ENCODE data around the gene QKI.

QKI gene

DNA sequence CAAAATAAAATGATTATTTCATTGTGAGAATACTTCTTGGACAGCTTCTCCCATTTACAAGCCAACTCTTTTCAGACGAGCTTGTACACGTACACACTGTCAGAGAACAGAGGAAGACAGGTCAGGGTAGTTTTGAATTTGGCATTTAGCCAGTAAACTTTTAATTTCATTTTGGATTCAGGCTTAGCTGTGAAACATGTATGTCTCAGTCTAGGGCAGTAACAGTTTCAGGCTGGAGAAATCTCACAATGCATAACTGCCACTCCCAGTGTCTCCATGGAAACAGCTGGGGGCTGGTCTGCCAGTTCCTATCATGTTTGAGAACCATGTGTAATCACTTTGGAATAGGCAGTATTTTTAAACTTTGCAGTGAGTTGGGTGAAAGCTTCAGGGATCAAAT, 22.0 kb upstream of the QKI start:
- DNase-seq = peak; percentile 22 to 43

DNA sequence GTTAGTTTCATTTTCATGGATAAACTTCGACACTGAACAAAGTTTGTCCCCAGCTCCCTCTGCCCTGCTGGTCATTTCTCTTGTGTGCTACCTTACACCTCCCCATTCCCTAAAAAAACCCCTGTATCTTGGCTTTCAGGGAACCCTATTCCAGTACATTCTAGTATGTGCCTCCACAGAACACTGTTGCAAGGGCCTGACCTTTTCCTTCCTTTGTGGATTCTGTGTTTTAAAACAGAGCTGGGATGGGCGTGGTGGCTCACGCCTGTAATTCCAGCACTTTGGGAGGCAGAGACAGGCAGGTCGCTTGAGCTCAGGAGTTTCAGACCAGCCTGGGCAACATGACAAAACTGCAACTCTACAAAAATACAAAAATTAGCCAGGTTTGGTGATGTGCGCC, 20.6 kb upstream of the QKI start:
- no peak for DNase-seq

GRCh38 chr6:163394659-163395058, 19.9 kb upstream of the QKI start:
- no peak for DNase-seq

GRCh38 chr6:163395122-163395830, 19.2 kb upstream of the QKI start:
- DNase-seq = peak; percentile 40 to 55

GRCh38 chr6:163395831-163396185, 18.7 kb upstream of the QKI start:
- no peak for DNase-seq

- no peak for DNase-seq
These were observed 17.2 kb upstream of the QKI start for GRCh38 chr6:163397326-163397725.

DNA sequence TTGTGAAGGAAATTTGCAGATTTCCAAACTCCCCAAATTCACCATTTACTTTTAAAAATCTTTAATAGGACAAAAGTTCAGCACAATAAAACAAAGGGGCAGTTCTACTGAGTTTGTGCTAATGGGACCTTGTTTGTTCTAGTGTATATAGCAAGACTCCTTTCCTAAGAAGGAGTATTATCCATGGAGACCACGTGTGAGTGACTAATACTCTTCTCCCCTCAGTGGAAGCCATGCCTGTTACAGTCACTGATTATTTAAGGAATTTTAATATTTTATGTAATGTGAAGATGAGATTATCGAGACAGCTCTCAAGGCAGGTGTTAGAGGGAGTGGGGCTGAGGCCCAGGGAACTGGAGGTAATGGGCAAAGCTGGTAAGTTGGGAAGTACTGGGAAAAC, 16.4 kb upstream of the QKI start:
- no peak for DNase-seq

DNA sequence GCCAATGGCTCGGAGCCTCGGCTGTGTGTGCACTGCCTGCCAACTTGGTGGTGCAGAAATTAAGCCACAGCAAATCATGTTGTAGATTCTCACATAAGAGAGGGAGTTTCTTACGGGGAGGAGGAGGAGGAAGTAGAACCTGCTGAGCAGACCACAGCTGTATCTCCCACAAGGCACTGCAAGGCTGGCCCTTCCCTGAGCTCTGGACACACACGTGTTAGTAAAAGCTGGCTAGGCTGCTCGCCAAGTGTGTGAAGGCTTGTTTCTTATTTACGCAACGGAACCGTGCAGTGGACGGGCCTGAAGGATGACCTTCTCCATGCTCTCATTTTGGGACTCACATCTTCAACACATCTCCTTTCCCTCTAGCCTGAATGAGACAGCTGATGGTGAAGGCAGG, 15.7 kb upstream of the QKI start:
- DNase-seq = peak; percentile 66 to 76

DNA sequence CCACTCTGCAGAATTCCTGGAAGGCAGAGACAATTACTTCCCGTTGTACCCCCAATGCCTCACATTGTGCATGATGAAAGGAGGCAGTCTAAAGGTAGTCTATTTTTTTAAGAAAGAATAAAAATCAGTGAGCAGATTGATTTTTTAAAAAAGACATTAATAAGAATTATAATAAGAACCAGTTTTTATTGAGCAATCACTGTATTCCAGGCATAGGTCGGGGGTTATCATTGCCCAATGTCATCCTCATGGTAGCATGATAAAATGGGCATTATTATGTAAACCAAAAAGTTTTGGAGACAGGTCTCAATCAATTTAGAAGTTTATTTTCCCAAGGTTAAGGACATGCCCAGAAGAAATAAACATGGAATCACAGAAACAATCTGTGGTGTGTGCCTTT, 14.0 kb upstream of the QKI start:
- no peak for DNase-seq

DNA sequence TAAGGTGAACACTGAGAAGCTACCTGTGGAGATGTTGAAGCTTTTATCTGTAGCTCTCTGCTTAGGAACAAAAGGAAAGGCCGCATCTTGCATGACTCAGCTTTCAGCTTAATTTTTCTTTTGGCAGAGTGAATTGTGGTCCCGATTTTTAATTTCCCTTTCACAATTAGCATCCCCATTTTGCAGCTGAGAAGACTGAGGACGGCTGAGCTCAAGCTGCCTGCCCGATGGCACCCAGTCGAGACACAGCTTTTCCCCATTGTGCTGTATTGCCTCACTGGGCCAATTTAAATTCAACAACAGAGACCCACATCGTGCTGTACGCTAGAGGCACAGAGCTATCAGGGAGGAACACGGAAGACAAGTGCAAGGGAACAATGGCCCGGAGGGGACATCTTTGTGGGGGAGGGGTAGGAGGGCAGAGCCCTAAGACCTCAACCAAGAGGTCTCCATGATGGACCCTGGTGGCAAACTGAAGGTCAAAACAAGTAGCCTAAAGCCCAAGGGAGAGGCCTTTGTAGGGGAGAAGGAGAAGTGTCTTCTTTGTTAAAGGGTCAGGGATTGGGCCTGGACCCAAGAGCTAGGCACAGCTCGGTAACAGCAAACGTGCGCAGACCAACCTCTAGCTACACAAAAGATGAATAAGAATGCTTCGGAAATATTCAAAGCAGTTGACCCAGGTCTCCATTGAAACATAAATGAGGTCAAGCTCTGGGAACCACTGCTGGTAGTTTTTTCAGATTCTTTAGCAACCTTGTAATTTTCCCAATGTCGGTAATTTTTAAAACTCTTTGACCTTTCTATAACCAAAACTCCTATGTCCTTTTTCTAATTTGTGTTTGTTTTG, 13.3 kb upstream of the QKI start:
- DNase-seq = no peak

DNA sequence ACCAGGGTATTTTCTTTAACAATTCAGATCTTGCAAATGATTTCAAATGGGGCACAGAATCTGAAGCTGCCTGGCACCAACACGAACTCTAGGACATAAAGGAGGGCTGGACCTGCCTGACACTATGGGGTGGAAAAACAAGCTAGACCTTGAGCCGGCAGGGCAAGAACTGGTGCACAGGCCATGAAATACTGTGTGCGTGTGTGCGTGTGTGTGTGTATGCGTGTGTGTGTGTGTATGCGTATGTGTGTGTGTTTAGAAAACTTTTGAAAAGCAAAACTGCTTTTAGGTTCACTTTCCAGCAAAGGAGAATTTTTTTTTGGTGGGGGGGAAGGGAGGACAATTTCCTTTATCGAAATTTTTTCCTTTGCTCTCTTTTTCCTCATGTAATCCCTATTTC, 11.9 kb upstream of the QKI start:
- DNase-seq = no peak

DNA sequence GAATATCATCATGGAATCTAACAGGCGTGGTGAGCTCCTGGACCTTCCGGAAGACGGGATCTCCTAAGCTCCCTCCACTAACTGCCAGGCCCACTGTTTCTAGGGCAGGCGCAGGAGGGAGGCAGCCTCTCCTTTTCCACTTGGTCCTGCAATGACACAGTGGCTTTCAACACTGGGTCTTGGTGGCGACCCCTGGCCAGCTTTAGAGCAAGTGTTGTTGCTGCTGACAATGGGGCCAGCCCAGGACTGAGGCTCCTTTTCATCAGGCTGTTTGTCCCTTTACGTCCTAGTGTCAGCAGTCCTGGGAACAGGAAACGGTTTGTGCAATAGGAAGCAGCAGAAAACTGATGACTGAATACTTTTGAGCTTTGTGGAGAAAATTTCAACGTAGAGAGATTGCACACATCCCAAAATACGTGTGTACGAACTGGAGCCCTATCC, 9.7 kb upstream of the QKI start:
- DNase-seq = peak; percentile 91 to 95

DNA sequence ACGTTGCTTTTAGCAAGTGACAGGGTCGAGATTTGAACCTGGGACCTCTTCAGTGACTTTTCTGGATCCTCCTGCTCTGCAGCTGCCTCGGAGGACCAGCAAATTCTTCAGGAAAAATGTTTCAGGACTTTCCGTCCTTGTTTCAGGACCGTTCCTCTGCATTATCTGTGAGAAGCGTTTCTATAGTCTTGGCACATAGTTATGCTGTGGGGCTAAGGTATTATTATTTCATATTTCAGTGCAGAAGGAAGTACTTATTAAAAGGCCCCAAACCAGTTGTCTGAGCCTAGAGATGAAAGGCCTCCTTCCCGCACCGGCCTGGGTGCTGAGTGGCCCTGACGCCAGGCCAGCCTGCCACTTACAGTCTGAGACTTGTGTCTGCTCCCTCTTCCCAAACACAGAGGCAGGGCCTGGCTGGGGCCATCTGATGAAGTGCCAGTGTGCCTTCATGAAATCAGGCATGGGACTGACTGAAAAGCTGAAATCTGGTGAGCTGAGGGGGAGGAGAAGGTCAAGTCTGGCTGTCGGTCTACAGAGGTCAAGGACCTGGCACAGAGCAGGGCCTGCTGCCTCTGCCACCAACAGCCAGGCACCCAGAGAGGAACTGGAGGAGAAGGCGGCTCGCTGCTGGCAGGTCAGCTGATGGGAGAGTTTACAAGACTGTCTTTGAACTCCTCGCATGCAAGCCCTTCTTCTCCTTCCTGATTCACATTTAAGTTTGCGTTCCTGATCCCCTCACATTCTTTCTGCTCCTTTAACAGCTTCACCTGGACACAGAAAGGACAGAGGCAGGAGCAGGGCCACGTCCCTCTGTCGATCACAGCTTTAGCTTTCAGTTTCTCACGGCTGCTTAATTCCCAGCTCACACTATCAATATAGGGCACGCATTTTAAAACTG, 8.9 kb upstream of the QKI start:
- DNase-seq = peak; percentile 86 to 95

DNA sequence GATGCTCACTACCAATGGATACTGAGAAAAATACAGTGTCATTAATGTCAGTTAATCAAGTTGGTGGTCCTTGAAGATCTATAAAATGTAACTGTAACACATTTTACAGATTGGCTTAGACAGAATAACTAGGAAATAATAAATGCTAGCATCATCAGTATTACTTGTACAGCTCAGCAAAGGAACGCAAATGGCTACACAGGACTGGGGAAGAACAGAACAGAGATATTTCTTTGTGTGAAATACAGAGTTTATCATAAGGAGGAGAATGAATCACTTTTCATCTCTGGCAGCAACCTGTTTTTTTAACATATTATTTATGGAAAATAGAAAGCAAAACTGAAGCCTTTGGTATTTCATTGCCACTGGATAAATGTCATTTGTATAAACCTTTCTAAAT, 8.2 kb upstream of the QKI start:
- peak in 1 of 2 donors; percentile 22 for DNase-seq

DNA sequence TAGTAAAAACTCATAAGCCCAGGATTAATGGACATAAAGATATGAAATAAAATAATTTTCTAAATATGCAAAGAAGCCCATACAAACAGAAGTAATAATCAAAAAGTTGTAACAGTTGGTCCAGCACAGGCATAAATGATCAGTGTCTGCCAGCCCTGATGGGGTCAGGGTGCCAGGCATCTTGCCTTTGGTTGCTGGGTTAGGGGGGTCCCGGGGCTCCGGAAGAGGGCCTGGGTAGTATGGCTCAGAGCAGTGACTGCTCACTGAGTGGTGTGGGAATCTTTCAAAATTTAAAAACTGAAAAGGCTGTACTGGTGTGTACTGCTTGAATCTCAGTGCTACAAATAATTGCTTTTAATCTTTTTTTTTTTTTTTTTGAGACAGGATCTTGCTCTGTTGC, 7.7 kb upstream of the QKI start:
- DNase-seq = no peak

DNA sequence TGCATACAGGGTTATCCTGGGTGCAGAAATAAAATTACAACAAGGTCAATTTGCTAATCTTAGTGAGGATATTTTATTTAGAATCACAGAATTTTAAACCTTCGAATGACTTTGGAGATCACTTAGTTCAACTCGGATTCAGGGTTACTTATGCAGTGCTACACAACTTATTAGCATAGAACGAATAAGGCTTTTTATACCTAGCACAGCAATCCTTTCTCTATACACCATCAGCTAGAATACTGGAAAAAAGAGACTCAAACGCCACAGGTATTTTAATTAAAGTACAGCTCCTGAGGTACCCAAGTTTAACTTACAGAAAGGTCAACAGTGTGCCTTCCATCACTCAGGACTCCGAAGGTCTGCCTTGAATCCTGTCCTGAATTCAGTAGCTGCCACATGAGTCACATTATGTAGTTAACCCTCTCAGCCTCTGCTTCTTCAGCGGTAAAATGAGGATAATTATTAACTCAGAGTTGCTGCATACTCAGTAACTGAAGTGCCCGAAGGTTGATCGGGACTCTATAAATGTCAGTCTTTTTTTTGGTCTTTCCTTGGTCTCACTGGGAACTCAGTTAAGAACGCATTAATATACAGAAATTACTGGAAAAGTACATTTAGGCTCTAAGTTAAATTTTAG, 6.0 kb upstream of the QKI start:
- no peak for DNase-seq

- DNase-seq = no peak
These were observed 4.8 kb upstream of the QKI start for GRCh38 chr6:163409712-163410111.

DNA sequence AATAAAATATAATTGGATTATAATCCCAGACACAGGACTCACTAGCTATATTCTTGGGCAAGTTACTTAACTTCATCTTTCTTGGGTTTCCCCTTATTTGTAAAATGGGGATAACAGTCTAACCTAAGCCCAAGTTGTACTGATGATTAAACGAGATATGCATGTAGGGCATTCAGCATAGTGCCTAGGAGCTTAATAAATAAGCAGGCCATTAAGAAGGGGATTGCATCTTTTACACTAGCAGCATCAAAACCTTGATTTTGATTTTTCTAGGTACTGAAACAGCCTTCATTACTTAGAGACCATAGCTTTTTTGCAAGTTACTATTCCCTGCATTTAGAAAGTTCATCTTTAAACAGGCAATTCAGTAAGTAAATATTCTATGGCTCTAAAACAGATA, 2.2 kb upstream of the QKI start:
- DNase-seq = peak in 1 of 2 donors; percentile 50

DNA sequence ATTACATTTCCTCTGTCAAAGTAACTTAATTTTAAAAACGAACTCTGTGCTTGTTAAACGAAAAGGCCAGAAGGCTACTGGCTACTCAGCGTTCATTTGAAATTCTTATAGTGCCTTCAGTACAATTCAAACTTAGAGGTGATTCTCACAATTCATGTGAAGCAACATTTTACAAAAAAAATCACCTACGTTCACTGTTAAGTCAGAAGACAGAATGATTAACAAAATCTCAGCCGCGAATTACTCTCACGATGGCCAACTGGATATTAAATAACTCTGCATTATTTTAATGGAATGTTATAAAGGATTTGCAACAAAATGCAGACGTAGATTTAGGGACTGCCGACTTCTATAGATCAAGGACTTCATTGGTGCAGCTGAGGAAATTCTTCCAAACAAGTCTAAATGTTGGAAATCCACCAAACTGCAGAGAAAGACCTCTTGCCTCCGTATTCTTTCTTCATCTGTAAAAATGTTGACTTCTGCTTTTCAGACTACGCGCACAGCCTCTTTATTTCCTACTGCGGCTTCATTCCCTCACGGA, 1.6 kb upstream of the QKI start:
- DNase-seq = no peak

- peak; percentile 95 to 96 for DNase-seq
These were observed 987 bp upstream of the QKI start for GRCh38 chr6:163413345-163414116.

DNA sequence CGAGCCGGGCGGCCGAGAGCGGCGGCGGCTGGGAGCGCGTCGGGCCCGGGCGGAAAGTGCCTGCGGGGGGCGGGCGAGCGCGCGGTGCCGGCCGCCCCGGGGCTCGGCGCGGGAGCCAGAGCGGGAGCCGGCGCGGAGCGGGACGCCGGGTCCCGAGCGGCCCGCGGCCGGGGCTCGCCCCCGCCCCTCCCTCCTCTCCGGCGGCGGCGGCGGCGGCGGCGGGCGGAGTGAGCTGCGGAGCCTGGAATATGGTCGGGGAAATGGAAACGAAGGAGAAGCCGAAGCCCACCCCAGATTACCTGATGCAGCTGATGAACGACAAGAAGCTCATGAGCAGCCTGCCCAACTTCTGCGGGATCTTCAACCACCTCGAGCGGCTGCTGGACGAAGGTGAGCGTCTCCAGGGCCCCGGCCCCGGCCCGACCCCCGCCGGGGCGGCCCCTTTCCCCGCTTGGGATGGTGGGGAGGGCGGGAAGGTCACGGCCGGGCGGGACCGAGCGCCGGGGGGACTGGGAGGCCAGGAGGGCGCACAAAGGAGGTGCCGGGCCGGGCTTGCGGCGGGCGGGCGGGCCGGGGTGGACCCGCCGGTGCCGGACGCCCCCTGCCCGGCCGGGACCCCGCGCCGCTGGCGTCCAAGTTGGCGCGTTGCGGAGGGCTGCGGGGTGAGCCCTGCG, 565 bp downstream of the QKI start:
- no peak for DNase-seq
